Left cardiac atrium (tissue), 2 donors: ENCODE results near the gene FOXL3. TPM values are rescaled to one million over a fixed set of nuclear protein-coding genes. Genes with fewer than 3 reads are reported as not detected.

Experiments
- total RNA-seq, 2 donors: library from RNA; stranded (reverse); fragmentation: NEBNext Ultra II Directional; extraction: Animal tissue kit (Norgen Biotek cat#: 25700); gene quantifications; one replicate each; pipeline ENCODE4 v1.2.1, GENCODE V29; 2021
- donor health status: DM: no; HTN: yes; CAD: no; lungs with severe emphysema.
- donor health status: DM: yes; HTN: yes; CAD: no.

The FOXL3 gene
- total RNA-seq, 2 donors from 2014 or later, result not detected

Other genes starting within 250 kb of the FOXL3 start
- gene FAM20C, start 97.6 kb upstream of the FOXL3 start, total RNA-seq, result 10 to 100 TPM; 30.7 to 62.5 TPM
- 10 to 100 TPM; 27.5 to 33.9 TPM for gene PDGFA, start 229.7 kb downstream of the FOXL3 start, total RNA-seq